Loucy (cell line): ENCODE results near the gene PKP1.

Experiments used
- EZH2phosphoT487 ChIP-seq: fragments of 200-600 bp; IDR thresholded peaks from 2 replicates; pipeline ENCODE4 v1.6.1; 2018; ENCODE audit warnings: antibody characterized with exemption, mild to moderate bottlenecking, moderate library complexity, borderline replicate concordance
- TF ChIP-seq, protein P1 (sequence below): fragments of 200-600 bp; sonication (generic); conservative IDR thresholded peaks from 2 replicates; pipeline ENCODE4 v1.5.1; 2014; ENCODE audit warnings: mild to moderate bottlenecking, antibody characterized with exemption, low read length

DNA sequence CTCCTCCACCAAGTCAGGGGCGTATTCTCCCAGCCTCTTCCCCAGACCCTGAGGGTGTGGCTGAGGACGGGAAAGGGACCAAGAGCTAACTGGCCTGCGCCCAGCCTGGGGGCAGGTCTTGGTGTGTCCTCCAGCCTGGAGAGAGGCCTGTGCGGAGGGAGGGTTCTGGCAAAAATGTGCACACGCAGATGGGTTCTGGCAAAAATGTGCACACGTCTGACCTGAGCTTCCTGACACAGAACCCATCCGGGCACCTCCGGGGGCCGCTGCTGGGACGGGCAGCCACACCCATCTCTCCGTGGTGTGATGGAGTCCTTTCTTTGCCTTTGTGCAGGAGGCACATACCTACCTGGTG, 23.1 kb upstream of the PKP1 start:
- TF ChIP-seq, protein P1, sequence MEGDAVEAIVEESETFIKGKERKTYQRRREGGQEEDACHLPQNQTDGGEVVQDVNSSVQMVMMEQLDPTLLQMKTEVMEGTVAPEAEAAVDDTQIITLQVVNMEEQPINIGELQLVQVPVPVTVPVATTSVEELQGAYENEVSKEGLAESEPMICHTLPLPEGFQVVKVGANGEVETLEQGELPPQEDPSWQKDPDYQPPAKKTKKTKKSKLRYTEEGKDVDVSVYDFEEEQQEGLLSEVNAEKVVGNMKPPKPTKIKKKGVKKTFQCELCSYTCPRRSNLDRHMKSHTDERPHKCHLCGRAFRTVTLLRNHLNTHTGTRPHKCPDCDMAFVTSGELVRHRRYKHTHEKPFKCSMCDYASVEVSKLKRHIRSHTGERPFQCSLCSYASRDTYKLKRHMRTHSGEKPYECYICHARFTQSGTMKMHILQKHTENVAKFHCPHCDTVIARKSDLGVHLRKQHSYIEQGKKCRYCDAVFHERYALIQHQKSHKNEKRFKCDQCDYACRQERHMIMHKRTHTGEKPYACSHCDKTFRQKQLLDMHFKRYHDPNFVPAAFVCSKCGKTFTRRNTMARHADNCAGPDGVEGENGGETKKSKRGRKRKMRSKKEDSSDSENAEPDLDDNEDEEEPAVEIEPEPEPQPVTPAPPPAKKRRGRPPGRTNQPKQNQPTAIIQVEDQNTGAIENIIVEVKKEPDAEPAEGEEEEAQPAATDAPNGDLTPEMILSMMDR, result no peak
- TF ChIP-seq EZH2phosphoT487, result no peak
